ENCODE measurements around the gene FOXRED2. TPM values are rescaled to one million over a fixed set of nuclear protein-coding genes. Genes with fewer than 3 reads are reported as not detected.

Gene FOXRED2
- total and polyA plus RNA-seq, 2 of the 4 experiments (the other 2 are of a cell fraction) = 1.6 to 4.0 TPM

GRCh38 chr22:36541831-36542411 lies 35.1 kb upstream of the FOXRED2 start:
- DNase-seq (peak; percentile 96), ATAC-seq (ENCODE audit: low read depth) (peak; percentile 44; the same call in 1 of the 2 replicates)
- peak overlapping the region; percentile 77; the same call in 1 of the 3 replicates for H2BK15ac ChIP-seq (ENCODE audit: low read depth, low read length)
- peak overlapping the region; percentile 0; the same call in 1 of the 2 replicates for H3K9ac ChIP-seq (ENCODE audit: low read depth, low read length)
- H4K8ac ChIP-seq (ENCODE audit: low read depth in 2 of 2, low read length in 2 of 2) = peak overlapping the region; percentile 67 to 76
- H3K27me3 ChIP-seq (ENCODE audit: control insufficient read depth, insufficient read depth, low read length) = peaks cover 7% of the 10 kb centered on the region; the same call in 1 of the 2 replicates
- peak overlapping the region; percentile 43; the same call in 1 of the 2 replicates for H4K5ac ChIP-seq (ENCODE audit: low read depth, low read length)
- H2AK5ac ChIP-seq (ENCODE audit: low read depth, low read length) = peak overlapping the region; percentile 97
- peak overlapping the region; percentile 84 for H4K91ac ChIP-seq (ENCODE audit: insufficient read depth, low read depth, low read length)
- H3K56ac ChIP-seq (ENCODE audit: extremely low read depth, insufficient read depth, low read length) = no peak overlapping the region
- ChIA-PET POLR2A (ENCODE audit: unreplicated experiment) (no interaction called here), CTCF (interaction anchor here (1.5 kb wide), 1 partner anchor 314 kb away, joined by 4 read pairs; no protein-coding TSS in a partner anchor)
- TF ChIP-seq NFE2L2 (IDR thresholded peaks at IDR 0.05; ENCODE audit: low read depth, low read length) (peak; percentile 6; the same call in 1 of the 2 replicates), SMC3 (IDR thresholded peaks at IDR 0.05; ENCODE audit: low read depth, low read length) (no peak), MXI1 (IDR thresholded peaks at IDR 0.05; ENCODE audit: borderline replicate concordance, low read depth, low read length) (no peak), BHLHE40 (IDR thresholded peaks at IDR 0.05; ENCODE audit: low read depth, low read length) (peak; percentile 51), CEBPB (IDR thresholded peaks at IDR 0.05; ENCODE audit: low read depth, low read length) (no peak), MAFK (IDR thresholded peaks at IDR 0.05; ENCODE audit: low read depth, low read length) (peak; percentile 13; the same call in 1 of the 2 replicates), FOS (IDR thresholded peaks at IDR 0.05; ENCODE audit: low read depth, low read length) (peak; percentile 54)
- peak overlapping the region; percentile 42; the same call in 1 of the 2 replicates for H3K14ac ChIP-seq (replicated peaks; ENCODE audit: low read depth, low read length)
- H3K36me3 ChIP-seq (ENCODE audit: control insufficient read depth, insufficient read depth, low read length) = no peaks in the 10 kb centered on the region
- peak overlapping the region; percentile 50 for H2BK120ac ChIP-seq (ENCODE audit: low read depth, low read length)
- no peak overlapping the region for H3K4me3 ChIP-seq (ENCODE audit: insufficient read depth, low read depth, low read length)
- peak overlapping the region; percentile 85 for H3K4ac ChIP-seq (ENCODE audit: low read depth, low read length)
- no TSS peak for BruUV-seq (replicated peaks)
- H3K23ac ChIP-seq (ENCODE audit: low read depth, low read length) = 0 out of 2 replicates have a peak overlapping the region, but pooled peaks have one; percentile 20
- peak overlapping the region; percentile 72; the same call in 1 of the 2 replicates for H2BK20ac ChIP-seq (ENCODE audit: low read depth, low read length)
- no peaks in the 10 kb centered on the region for H3K9me3 ChIP-seq (ENCODE audit: control insufficient read depth, insufficient read depth, low read length)
- H3K18ac ChIP-seq (ENCODE audit: low read depth, low read length) = no peak overlapping the region; the same call in 1 of the 2 replicates
- peak overlapping the region; percentile 17; the same call in 1 of the 2 replicates for H3K27ac ChIP-seq (ENCODE audit: insufficient read depth, low read length)
- 0% methylated on average over 1 of the region's 9 CpGs; no CpG with 5 or more reads in 1 of the 2 experiments for WGBS, 2 experiments (ENCODE audit: extremely low coverage in 2 of 2, insufficient read length in 1 of 2)
- H2AK9ac ChIP-seq (replicated peaks; ENCODE audit: low read depth, low read length, poor library complexity) = peak overlapping the region; percentile 84
- dilution Hi-C loops (cut with HindIII; ENCODE audit: low sequenced_read_pairs, unreplicated experiment) = no loop called here
- in situ Hi-C loops (cut with MboI; ENCODE audit: low sequenced_read_pairs) = loop anchor here (10.0 kb wide), 1 partner anchor 233 kb away; the partner anchor contains the start of gene IFT27
- H2BK5ac ChIP-seq (ENCODE audit: low read depth, low read length, poor library complexity, severe bottlenecking) = peak overlapping the region; percentile 53
- no peaks in the 10 kb centered on the region for H3K79me1 ChIP-seq (ENCODE audit: low read depth in 1 of 2, low read length in 2 of 2)
- H4K20me1 ChIP-seq (ENCODE audit: insufficient read depth, low read length) = peaks cover 4% of the 10 kb centered on the region; the same call in 1 of the 2 replicates
- peaks cover 10% of the 10 kb centered on the region; the same call in 1 of the 2 replicates for H3K9me1 ChIP-seq (ENCODE audit: insufficient read depth, low read length)
- intact Hi-C loops (cut with micrococcal nuclease) = no loop called here
- no peak overlapping the region for H3K4me2 ChIP-seq (ENCODE audit: low read depth, low read length)
- peaks cover 10% of the 10 kb centered on the region; the same call in 1 of the 2 replicates for H3K4me1 ChIP-seq (ENCODE audit: control insufficient read depth, insufficient read depth, low read length)
- peak overlapping the region; percentile 73 for H2AFZ ChIP-seq (replicated peaks; ENCODE audit: low read length, poor library complexity)
